GM21528 (cell line): Measurements from ENCODE around the gene VSIG2.
A peak's percentile ranks its signal among the peaks of the same experiment; 100 is the strongest.

Experiments used
- ATAC-seq: cut with Tn5 transposase; IDR thresholded peaks from one replicate; pipeline ENCODE4 v1.9.1; 2021; ENCODE audit warnings: mild to moderate bottlenecking, moderate library complexity; ENCODE audit not compliant: unreplicated experiment, low FRiP score

Gene VSIG2

DNA sequence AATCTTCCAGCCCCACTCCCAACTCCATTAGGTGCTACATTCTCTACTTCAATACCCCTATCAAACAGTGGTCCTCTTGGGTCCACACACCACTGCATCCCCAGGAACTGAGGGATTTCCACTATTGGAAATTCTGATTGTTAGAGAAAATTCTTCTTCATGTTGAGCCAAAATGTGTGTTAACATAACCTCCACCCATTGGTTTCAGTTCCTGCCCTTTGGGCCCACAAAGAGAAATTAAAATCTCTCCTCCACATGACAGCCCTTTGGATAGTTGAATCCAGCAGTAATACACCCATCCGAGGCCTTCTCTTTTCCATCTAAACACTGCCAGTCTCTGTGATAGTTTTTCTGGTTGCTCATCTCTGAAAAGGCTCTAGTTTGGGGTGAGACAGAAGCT is 2.1 kb downstream of the VSIG2 start:
- ATAC-seq: no peak

DNA sequence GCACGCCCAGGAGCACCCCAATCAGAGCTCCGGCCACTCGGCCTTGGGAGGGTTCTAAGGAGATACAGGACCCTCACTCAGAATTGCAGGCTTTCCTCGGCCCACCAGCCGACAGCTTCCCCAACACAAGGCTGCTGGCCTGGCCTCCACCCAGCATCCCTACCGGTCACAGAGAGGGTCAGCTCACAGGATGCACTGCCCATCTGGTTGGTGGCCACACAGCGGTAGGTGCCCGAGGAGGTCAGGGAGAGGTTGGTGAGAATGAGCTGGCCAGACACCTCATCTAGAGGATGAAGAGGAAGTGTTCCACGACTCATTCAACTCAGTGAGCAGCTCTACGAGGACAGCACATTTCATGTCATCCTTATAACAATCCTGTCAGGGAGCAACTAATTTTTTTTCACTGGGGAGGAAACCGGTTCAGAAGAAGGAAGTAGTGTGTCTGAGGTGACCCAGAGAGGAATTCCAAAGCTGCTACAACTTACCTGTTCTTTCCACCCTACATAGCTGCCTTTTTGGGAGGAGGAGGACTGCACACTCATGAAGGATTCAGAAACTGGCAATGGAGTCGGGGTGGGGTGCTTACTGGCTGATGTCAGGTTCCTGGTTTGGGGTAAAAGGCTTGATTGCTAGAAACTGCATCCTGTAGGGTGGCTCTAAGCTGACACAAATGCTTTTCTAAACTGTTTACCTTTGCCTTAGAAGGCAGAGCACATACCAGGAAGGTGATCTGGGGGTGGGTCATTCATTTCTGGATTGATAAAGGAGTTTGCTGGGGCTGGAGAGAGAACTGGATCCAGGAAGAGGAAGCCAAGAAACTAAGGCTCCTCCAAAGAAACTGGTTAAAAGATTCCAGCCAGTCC is 3.3 kb downstream of the VSIG2 start:
- no peak for ATAC-seq

DNA sequence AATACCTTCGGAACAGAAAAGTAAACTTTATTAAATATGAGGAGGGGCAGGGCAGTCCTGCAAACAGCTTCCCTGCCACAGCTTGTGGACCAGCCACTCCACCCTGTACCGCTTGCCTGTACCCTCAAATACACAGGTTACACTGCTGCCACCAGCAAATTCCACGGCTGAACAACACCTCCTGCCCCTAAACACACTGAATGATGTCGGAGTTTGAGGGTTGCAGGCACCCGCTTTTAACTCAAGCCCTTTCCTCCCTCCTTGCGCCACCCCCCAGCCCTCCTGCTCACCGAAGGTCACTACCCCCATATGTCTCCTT is 4.0 kb downstream of the VSIG2 start:
- ATAC-seq: no peak

DNA sequence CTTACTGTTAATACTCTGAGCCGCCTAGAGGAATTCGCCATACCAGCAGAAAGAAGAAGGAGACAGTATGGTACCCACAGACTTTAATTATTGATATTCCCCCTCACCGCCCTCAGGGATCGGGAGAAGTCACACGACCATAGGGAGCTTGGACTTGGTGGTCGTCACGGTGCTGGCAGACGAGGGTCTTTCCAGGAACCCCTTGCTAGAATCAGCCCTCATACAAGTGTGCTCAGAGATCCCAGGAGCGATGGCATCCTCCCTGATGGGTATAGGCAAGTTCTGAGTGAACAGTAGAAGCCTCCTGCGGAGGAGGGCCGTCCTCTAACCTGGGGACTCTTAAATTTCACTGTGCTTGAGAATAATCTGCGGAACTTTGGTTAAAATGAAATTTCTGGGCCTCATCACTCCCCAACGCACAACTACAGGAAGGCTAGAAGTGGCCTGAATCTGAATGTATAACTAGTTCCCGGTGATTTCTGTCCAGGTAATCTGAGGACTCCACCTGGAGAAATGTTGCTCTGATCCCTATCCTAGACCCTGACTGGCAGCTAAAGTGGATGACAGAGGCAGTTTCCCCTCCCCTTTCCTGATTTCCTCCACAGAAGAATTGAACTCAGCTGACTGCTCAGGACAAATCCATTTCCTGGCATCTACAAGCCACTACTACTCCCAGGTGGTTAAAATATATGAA is 4.5 kb downstream of the VSIG2 start:
- no peak for ATAC-seq

DNA sequence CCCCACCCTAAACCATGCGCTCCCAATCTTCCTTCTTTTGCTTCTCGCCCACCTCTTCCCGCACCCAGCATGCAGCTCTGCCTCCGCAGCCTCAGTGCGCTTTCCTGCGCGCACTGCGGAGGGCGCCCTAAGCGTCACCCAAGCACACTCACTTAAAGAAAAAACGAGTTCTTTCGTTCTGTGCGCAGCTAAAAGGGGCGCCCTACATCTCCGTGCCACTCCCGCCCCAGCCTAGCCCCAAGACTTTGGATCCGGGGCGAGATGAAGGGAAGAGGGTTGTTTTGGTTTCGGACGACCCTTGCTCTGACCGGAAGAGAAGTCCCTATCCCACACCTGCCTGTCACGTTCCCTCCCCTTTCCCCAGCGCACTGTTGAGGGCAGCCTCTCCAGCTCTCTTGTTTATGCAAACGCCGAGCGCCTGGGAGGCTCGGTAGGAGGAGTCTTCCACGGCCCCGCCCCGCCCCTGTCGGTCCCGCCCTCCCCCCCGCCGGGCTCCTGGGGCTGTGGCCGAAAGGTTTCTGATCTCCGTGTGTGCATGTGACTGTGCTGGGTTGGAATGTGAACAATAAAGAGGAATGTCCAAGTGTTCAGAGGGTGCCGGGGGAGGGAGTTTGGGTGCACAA is 5.3 kb downstream of the VSIG2 start:
- peak; percentile 96 for ATAC-seq

DNA sequence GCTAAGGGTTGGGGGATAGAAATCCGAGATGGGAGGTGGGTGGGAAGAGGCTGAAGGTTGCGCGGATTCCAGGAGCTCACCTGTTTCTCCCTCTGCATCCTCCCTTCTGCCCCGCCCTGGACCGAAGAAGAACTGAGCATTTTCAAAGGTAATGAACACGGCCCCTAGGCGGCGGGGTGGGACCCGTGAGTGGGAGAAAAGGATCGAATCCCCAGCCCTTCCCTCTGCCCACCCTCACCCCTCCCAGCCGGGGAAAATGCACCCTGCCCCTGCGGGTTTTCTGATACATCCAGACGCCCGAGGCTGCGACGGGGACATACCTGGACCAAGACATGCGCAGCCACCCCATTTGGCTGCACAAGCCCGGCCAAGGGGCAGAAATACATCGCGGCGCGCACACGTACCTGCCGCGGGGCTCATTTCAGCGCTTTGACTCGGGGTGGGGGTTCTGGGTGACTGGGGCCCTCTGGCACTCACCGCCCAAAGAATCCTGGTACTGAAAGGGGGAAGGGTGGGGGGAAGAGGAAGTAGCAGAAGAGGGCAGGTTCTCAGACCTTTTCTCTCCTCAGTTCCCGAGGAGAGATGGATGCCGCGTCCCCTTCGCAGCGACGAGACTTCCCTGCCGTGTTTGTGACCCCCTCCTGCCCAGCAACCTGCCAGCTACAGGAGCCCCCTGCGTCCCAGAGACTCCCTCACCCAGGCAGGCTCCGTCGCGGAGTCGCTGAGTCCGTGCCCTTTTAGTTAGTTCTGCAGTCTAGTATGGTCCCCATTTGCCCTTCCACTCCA is 6.0 kb downstream of the VSIG2 start:
- peak; percentile 30 for ATAC-seq

DNA sequence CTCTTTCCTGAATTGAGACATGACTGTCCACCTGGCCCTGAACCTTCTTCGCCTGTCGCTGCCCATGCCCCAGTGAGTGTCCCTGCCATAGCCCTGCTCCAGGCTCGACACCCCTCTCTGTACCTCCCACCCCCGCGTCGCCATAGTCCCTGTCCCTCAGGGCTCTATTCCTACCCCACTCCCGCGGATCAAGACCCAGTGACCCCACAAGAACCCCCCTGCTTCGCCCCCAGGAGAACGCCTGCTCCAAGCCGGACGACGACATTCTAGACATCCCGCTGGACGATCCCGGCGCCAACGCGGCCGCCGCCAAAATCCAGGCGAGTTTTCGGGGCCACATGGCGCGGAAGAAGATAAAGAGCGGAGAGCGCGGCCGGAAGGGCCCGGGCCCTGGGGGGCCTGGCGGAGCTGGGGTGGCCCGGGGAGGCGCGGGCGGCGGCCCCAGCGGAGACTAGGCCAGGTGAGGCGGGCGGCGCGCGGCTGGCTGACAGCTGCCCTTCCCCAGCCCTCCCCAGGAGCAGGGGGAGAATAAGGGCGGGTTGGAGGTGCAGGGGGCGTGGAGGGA is 6.7 kb downstream of the VSIG2 start:
- ATAC-seq: no peak

DNA sequence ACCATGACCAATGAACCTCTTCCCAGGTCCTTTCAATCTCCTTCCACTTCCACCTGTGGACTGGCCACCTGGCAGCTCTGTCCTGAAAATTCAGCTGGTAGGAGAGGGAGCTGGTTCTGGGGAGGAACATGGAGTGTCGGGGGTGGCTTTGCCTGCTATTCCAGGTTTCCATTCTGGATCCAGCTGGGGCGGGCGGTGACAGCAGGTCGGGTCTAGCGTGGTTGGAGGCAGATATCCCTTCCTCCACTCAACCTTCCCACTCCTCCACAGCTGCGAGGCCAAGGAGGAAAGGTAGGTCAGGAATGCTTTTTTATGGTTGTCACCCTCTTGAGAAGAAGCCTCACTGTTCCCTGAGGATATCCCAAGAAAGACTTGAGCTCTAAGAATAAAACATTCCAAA is 9.0 kb downstream of the VSIG2 start:
- ATAC-seq: no peak

DNA sequence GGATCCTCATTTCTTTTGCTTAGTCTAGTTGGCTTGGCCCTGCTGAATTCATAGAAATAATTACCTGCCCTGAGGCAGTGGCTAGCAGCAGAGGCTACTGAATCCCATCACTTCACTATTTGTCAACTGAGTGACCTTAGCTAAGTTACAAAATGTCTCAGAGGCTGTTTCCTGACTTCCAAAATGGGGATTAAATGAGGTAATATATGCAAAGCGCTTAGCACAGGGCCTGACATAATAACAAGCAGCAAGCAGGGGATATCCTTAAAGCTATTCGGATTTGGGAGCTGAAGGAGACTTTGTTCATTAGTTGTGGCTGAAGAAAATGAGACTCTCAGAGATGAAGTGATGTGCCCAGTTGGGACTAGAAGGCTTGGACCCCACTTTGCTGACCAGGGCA is 9.5 kb downstream of the VSIG2 start:
- no peak for ATAC-seq

DNA sequence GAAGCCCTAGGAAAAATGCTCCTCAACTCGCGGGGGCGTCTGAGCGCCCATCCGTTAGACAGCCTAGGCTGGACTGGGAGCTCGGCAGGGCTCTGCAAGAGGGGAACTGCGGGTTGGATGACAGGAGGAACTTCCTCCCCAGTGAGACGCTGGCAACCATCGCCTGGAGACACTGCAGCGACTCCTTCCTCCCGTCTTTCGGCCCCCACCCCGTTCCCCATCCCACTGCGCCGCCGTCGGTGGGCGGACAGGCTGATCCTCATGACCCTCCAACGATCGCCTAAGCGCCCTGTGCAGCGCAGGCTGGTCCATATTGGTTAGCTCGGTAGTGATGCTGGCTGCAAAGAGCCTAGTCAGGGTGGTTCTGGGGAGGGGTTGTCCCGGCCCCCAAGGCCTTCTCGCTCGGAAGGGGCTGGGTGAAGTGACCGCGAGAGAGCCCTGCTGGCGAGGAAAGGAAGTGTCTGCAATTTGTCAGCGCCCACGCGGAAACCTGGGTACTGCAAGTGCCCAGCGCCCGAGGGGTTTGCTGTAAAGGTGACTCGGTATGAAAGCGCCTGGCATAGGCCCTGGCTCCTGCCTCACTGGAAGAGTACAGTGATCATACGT is 11.7 kb downstream of the VSIG2 start:
- ATAC-seq: peak; percentile 37

DNA sequence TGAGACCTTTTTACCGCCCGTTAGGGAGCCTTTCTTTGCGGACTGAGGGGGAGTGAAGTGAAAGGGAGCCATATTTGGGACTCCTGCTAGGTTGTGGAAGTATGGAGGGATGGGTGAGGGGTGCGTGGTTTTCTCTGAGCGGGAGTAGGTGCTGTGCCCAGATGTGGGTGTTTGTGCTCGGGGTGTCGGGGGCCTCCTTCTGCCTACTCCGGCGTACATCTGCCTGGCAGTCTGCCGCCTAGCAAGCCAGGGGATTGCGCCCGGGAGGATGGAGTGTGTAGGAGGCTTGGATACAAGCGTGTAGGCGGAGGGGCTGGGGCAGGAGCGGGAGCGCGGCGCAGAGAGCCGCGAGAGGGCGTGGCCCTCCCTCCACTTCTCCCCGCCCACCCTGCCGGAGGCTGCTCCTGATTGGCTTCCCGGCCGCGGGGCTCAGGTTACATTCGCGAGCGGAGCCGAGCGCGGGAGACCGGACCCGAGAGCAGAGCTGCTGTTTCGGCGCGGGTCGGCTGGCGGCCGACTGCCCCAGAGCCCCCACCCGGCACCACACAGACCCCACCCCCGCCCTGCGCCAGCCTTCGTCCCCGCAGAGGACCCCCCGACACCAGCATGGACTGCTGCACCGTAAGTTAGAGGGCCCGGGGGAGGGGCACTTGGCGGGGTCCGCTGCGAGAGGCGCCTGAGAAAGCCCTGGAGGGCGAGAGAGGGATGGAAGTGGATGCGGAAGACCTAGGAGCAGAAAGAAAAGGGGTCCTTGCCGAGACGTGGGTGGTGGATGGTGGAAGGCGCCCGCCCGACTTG is 12.4 kb downstream of the VSIG2 start, which contains the start of gene NRGN:
TSS of gene NRGN (plus strand) at position 464 of the 798 bp plus-strand sequence. CDS start at position 607, 143 bp downstream.
- peak; percentile 98 for ATAC-seq

DNA sequence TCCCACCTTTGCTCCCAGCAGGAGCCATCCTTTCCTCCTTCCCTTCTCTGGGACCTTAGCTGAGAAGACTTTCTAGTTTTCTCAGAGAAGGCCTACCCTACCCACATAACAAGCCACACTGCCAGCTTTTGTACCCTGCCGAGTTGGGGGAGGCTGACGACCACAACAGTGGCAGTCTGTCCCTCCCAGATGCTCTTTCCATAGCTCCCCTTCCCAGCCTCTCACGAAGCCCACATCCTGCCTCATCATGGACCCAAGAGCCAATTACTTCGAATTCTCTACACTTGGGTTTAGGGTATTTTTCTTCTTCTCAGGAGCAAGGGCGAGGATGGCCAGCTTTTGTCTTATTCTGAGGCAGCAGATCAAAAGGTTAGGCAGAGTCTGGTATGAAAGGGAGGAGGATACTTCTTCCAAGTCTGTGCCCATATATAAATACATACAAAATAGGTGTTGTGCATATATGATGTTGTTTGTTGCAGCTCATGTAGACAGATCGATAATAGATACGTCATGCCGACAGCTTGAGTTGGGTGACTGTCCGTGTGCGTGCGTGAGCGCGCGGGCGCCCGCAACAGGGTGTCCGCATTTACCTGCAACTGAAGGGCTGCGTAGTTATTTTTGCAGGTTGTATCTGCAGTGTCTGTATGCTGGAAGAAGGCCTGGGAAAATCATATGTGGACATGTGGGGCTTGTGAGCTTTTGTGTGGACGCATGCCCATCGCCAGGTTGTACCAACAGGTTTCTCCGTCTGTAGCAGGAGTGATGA is 13.2 kb downstream of the VSIG2 start:
- no peak for ATAC-seq

DNA sequence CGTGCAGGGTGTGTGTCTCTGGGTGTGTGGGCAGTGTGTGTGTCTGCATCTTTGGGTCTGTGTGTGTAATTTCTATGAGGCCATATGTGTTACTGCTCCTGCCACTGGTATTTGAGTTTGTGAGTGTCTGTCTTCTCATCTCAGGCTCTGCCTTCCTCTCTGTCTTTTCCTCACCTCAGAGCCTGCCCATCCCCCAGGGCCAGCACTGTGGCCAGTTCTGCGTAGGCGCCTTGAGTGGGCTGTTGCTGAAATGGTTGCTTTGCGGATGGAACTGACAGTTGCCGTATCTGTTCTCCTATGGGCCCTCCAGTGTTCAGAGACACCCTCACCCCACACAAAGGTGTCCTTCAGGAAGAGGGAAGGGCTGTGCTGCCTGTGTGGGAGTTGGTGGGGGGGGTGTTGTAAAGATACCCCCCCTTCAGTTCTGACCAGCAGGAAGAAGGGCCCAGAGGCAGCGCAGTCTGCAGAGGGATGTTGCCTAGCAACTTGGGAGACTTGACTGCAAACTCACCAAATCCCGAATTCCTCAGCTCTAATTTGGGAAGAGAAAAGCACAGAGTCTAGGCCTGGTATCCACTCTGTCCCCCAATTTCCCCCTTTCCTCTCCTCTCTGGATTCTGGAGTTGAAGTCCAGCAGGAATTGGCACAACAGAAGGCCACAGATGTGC is 14.3 kb downstream of the VSIG2 start:
- no peak for ATAC-seq

DNA sequence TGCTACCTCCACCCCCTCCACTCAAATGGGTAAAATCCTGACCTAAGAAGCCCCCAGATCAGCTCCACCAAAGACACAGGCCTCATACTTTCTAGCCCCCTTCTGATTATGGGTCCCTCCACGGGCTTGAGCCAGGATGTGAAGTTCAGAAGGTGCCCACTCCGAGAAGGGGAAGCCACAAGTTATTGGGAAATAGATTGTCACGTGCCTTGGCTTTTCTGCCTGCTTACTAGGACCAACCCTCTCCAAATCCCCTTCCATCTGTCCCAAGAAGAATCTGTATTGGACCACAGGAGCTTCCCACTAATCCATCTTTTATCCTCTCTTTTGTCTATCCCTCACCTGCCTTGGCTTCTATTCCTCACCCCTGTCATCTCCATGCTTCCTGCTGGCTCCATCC is 15.3 kb downstream of the VSIG2 start:
- ATAC-seq: no peak

DNA sequence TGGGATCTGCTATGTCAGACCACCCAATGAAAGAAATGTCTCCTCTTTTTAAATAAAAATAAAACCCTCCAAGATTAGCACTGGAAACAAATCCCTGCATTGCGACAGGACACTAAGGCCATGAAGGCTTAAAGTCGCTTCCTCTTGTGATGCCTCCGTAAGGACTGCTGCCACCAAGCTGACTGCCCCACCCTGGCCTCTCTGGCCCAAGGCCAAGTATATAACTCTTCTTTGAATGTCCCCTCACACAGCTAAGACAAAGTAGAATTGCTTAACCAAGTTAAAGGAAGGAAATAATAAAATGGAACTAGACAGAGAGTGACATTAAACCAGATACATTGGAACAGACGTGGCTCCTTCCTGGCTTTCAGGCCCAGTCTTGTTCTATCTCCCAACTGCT is 19.8 kb downstream of the VSIG2 start:
- ATAC-seq: no peak

DNA sequence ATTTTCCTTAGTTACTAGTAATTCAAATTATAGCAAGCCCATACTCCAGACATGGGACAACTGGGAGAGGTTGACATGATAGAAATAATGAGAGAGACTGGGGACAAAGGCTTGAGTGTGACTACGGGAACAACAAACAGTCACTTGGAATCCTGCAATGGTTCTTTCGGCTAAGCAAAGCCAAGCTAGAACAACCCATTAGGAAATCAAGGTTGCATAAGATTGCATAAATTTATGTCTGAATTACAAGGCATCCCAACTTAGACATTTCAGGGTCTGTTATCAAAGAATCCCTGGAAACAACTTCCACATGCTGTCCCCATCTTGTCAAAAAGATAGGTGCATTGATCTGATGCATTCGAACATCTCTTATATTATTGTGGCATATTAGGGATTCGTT is 22.5 kb downstream of the VSIG2 start:
- no peak for ATAC-seq

DNA sequence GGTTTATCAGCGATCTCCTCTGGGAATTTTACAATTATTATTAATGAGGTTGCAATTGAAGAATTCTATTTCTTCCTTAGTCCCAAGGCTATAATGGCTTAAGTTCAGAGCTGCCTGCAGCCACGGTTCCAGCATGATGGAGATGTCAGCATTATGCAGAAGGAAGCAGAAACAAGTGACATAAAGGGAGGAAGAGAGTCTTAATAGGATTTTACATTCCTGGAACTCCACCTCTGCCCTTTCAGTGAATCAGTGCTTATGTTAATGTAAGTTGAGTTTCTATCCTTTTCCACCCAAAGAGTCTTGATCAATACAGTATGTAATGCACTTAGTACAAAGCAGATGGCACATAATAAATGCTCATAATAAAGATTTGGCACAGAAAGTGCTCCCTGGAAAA is 23.9 kb downstream of the VSIG2 start:
- no peak for ATAC-seq

DNA sequence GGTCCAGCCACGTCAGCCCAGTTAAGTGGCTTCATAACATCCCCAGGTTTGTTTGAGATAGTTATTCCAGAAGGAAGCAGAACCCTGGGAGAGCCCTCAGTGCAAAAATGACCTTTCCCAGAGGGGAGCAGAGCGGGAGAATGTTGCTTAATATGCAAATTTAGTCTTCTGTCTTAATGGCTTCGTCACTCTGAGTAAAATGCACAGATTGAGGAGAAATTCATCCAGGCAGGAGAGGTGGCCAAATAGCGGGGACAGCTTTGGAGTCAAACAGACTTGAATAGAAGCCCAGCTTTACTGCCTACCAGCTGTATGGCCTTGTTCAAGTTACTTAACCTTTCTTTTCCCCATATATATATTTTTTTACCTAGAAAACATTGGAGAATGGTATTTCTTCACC is 24.6 kb downstream of the VSIG2 start:
- no peak for ATAC-seq
